GM19099 (cell line): Measurements from ENCODE around the gene VPS26C.

Experiments
- POLR2A ChIP-seq: IDR thresholded peaks from 3 replicates; pipeline ENCODE4 v1.6.1; 2011; ENCODE audit warnings: low read depth; ENCODE audit not compliant: insufficient read length; ENCODE audit errors: extremely low read depth

The VPS26C gene

GRCh38 chr21:37269481-37269880, 2.3 kb upstream of the VPS26C start:
- no peak for TF ChIP-seq POLR2A

- TF ChIP-seq POLR2A = no peak
These were observed 1.0 kb upstream of the VPS26C start for GRCh38 chr21:37268186-37268503.

- no peak for TF ChIP-seq POLR2A
These were observed 466 bp downstream of the VPS26C start for GRCh38 chr21:37266515-37267221.

- TF ChIP-seq POLR2A = no peak
These were observed 2.3 kb downstream of the VPS26C start for GRCh38 chr21:37264808-37265207.

- no peak for TF ChIP-seq POLR2A
These were observed 3.1 kb downstream of the VPS26C start for GRCh38 chr21:37263827-37264600.

GRCh38 chr21:37259426-37259825, 7.7 kb downstream of the VPS26C start:
- no peak for TF ChIP-seq POLR2A

GRCh38 chr21:37257967-37258877, 8.9 kb downstream of the VPS26C start:
- peak; percentile 73 for TF ChIP-seq POLR2A

- TF ChIP-seq POLR2A = peak; percentile 33
These were observed 9.6 kb downstream of the VPS26C start for GRCh38 chr21:37257511-37257966.

GRCh38 chr21:37253991-37254390, 13.1 kb downstream of the VPS26C start:
- no peak for TF ChIP-seq POLR2A

- no peak for TF ChIP-seq POLR2A
These were observed 15.9 kb downstream of the VPS26C start for GRCh38 chr21:37251294-37251634.

- TF ChIP-seq POLR2A = no peak
These were observed 17.8 kb downstream of the VPS26C start for GRCh38 chr21:37249112-37249904.

- no peak for TF ChIP-seq POLR2A
These were observed 18.8 kb downstream of the VPS26C start for GRCh38 chr21:37248298-37248697.

GRCh38 chr21:37245151-37245550, 22.0 kb downstream of the VPS26C start:
- no peak for TF ChIP-seq POLR2A

GRCh38 chr21:37244501-37245095, 22.5 kb downstream of the VPS26C start:
- TF ChIP-seq POLR2A = no peak
